ENCODE results near the gene UVRAG.
"Not testable (repeated sequence)": the region's sequence is repeated elsewhere in the genome, so short reads cannot be mapped to it uniquely, and the experiment has no call there.

UVRAG gene

DNA sequence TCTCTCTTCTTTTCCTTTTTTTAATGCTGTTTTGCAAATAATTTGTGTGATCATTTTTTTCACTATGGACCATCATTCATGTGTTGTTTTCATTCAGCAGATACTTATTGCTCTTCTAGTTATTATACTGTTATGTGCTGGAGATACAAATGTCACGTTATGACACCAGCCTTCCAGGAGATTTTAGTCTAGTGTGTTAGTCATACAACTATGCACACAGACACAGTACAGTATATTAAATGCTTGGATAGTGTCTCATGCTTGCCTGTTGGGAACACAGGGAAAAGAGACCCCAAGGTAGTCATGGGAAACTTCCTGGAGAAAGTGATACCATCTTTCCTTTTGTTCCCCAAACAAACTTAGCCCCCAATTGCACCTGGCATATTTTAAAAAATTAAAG, 116.1 kb downstream of the UVRAG start:
- no peak overlapping the region for H3K27ac ChIP-seq (ENCODE audit: low read depth, low read length)
- no peaks in the 10 kb centered on the region for H3K9me2 ChIP-seq (replicated peaks; ENCODE audit: insufficient read depth, low read length)
- H3K27me3 ChIP-seq (ENCODE audit: low read length): no peaks in the 10 kb centered on the region
- no peak overlapping the region for H3K4me3 ChIP-seq (ENCODE audit: insufficient read depth, low read length, poor library complexity, severe bottlenecking)
- H3K79me2 ChIP-seq (ENCODE audit: insufficient read depth, low read length): peaks cover 13% of the 10 kb centered on the region
- no peaks in the 10 kb centered on the region for H4K20me1 ChIP-seq (ENCODE audit: low read depth, low read length)
- no peak overlapping the region for H3K4me2 ChIP-seq (ENCODE audit: low read depth, low read length, poor library complexity, severe bottlenecking)
- H3K9ac ChIP-seq (ENCODE audit: low read length): no peak overlapping the region
- H3K9me3 ChIP-seq (ENCODE audit: insufficient read depth, low read length): no peaks in the 10 kb centered on the region
- H3F3A ChIP-seq (ENCODE audit: insufficient read depth): no peaks in the 10 kb centered on the region
- peaks cover 8% of the 10 kb centered on the region for H3K36me3 ChIP-seq (ENCODE audit: low read length)
- no peak for TF ChIP-seq CTCF (IDR thresholded peaks at IDR 0.05; ENCODE audit: insufficient read depth, low read length, poor library complexity, severe bottlenecking)
- TF ChIP-seq EZH2phosphoT487 (conservative IDR thresholded peaks at IDR 0.05; ENCODE audit: low read length): no peak
- H2AFZ ChIP-seq (ENCODE audit: low read depth, low read length, severe bottlenecking): no peak overlapping the region

GRCh38 chr11:75933736-75934135, 118.7 kb downstream of the UVRAG start:
- not testable (repeated sequence) for H3K27me3 ChIP-seq (ENCODE audit: low read length); H3K9ac ChIP-seq (ENCODE audit: low read length); H3K36me3 ChIP-seq (ENCODE audit: low read length); H3K9me2 ChIP-seq (replicated peaks; ENCODE audit: insufficient read depth, low read length); H2AFZ ChIP-seq (ENCODE audit: low read depth, low read length, severe bottlenecking); H3K27ac ChIP-seq (ENCODE audit: low read depth, low read length); H3K4me2 ChIP-seq (ENCODE audit: low read depth, low read length, poor library complexity, severe bottlenecking); H4K20me1 ChIP-seq (ENCODE audit: low read depth, low read length); H3K9me3 ChIP-seq (ENCODE audit: insufficient read depth, low read length); H3F3A ChIP-seq (ENCODE audit: insufficient read depth); H3K4me3 ChIP-seq (ENCODE audit: insufficient read depth, low read length, poor library complexity, severe bottlenecking)
- H3K79me2 ChIP-seq (ENCODE audit: insufficient read depth, low read length): peaks cover 16% of the 10 kb centered on the region

DNA sequence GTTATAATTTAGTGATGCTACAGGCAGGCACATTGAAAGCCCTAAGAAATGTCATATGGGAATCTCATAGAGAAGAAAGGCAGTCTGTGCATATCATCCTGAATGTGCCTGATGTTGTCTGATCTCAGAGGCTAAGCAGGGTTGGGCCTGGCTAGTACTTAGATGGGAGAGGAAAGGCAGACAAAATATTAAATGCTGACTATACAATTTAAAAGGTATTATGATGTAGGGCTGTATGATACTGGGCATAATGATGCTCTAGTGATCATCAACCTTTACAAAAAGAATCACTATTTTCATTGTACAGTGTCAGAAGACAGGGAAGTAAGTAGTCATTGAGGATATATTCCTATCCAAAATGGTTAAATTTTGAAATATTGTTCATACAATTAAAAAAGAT, 119.8 kb downstream of the UVRAG start:
- Histone ChIP-seq H3K4me3 (ENCODE audit: insufficient read depth, low read length, poor library complexity, severe bottlenecking) (no peak overlapping the region), H3K9ac (ENCODE audit: low read length) (no peak overlapping the region), H4K20me1 (ENCODE audit: low read depth, low read length) (no peaks in the 10 kb centered on the region), H3K9me3 (ENCODE audit: insufficient read depth, low read length) (no peaks in the 10 kb centered on the region), H3K9me2 (replicated peaks; ENCODE audit: insufficient read depth, low read length) (no peaks in the 10 kb centered on the region), H3F3A (ENCODE audit: insufficient read depth) (no peaks in the 10 kb centered on the region), H3K27me3 (ENCODE audit: low read length) (no peaks in the 10 kb centered on the region), H3K4me2 (ENCODE audit: low read depth, low read length, poor library complexity, severe bottlenecking) (no peak overlapping the region), H2AFZ (ENCODE audit: low read depth, low read length, severe bottlenecking) (no peak overlapping the region), H3K27ac (ENCODE audit: low read depth, low read length) (no peak overlapping the region), H3K79me2 (ENCODE audit: insufficient read depth, low read length) (peaks cover 25% of the 10 kb centered on the region), H3K36me3 (ENCODE audit: low read length) (peaks cover 8% of the 10 kb centered on the region)
- no peak for TF ChIP-seq EZH2phosphoT487 (conservative IDR thresholded peaks at IDR 0.05; ENCODE audit: low read length)
- no peak for TF ChIP-seq CTCF (IDR thresholded peaks at IDR 0.05; ENCODE audit: insufficient read depth, low read length, poor library complexity, severe bottlenecking)

- Histone ChIP-seq H3K4me2 (ENCODE audit: low read depth, low read length, poor library complexity, severe bottlenecking) (no peak overlapping the region), H4K20me1 (ENCODE audit: low read depth, low read length) (no peaks in the 10 kb centered on the region), H3K27ac (ENCODE audit: low read depth, low read length) (no peak overlapping the region), H3K27me3 (ENCODE audit: low read length) (no peaks in the 10 kb centered on the region), H3K4me3 (ENCODE audit: insufficient read depth, low read length, poor library complexity, severe bottlenecking) (no peak overlapping the region), H3K9me3 (ENCODE audit: insufficient read depth, low read length) (no peaks in the 10 kb centered on the region), H3F3A (ENCODE audit: insufficient read depth) (no peaks in the 10 kb centered on the region), H3K9me2 (replicated peaks; ENCODE audit: insufficient read depth, low read length) (no peaks in the 10 kb centered on the region), H2AFZ (ENCODE audit: low read depth, low read length, severe bottlenecking) (no peak overlapping the region), H3K36me3 (ENCODE audit: low read length) (no peaks in the 10 kb centered on the region), H3K79me2 (ENCODE audit: insufficient read depth, low read length) (peaks cover 32% of the 10 kb centered on the region), H3K9ac (ENCODE audit: low read length) (no peak overlapping the region)
- TF ChIP-seq EZH2phosphoT487 (conservative IDR thresholded peaks at IDR 0.05; ENCODE audit: low read length) (no peak), CTCF (IDR thresholded peaks at IDR 0.05; ENCODE audit: insufficient read depth, low read length, poor library complexity, severe bottlenecking) (no peak)
These were observed 123.5 kb downstream of the UVRAG start for GRCh38 chr11:75938543-75938942.
